Peyer's patch (tissue), 4 donors: Measurements from ENCODE around the gene APOF.

ENCODE experiments used
- POLR2A ChIP-seq, 2 donors: fragments of 450-650 bp; IDR thresholded peaks; one replicate each; pipeline ENCODE4 v1.5.1; 2017; ENCODE audit warnings: antibody characterized with exemption in 2 of 2, mild to moderate bottlenecking in 2 of 2, moderate library complexity in 2 of 2
- TF ChIP-seq, protein P1 (sequence below), 6 experiments: fragments of 450-650 bp in 4 of 6; fragments of 200-600 bp in 2 of 6; sonication (generic) in 1 of 6; IDR thresholded peaks; one replicate each; pipeline ENCODE4 v1.5.1; 2017 to 2019; ENCODE audit warnings: antibody characterized with exemption in 6 of 6, mild to moderate bottlenecking in 3 of 6, moderate library complexity in 1 of 6

DNA sequence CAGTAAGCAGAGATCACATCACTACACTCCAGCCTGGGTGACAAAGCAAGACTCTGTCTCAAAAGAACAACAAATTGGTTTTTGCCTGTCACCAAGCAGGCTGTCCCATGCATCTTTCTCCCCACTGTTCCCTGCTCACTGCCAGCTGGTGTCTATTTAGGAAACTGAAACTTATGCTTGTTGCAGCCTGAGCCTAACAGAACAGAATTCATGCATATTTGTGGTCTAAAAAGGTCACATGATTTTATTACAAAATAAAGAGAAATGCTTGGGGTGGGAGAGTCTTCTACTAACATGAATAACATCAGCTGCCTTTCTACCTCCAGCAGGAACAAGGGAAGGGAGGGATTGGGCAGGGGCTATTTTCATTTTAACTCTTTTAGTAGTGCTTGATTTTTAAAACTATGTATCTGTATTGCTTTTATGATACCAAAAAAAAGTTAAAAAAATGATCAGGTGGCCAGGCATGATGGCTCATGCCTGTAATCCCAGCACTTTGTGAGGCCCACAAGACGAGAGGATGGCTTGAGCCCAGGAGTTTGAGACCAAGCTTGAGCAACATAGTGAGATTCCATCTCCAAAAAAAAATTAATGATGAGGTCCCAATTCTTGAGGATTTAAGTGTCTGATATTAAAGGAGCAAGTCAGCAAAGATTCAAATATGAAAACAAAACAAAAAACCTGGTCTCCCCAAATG lies 3.7 kb downstream of the APOF start:
- TF ChIP-seq, protein P1, sequence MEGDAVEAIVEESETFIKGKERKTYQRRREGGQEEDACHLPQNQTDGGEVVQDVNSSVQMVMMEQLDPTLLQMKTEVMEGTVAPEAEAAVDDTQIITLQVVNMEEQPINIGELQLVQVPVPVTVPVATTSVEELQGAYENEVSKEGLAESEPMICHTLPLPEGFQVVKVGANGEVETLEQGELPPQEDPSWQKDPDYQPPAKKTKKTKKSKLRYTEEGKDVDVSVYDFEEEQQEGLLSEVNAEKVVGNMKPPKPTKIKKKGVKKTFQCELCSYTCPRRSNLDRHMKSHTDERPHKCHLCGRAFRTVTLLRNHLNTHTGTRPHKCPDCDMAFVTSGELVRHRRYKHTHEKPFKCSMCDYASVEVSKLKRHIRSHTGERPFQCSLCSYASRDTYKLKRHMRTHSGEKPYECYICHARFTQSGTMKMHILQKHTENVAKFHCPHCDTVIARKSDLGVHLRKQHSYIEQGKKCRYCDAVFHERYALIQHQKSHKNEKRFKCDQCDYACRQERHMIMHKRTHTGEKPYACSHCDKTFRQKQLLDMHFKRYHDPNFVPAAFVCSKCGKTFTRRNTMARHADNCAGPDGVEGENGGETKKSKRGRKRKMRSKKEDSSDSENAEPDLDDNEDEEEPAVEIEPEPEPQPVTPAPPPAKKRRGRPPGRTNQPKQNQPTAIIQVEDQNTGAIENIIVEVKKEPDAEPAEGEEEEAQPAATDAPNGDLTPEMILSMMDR (IDR thresholded peaks at IDR 0.05), result no peak
- no peak for TF ChIP-seq POLR2A (IDR thresholded peaks at IDR 0.05)
